ENCODE measurements around the gene NOXA1. TPM values are rescaled to one million over a fixed set of nuclear protein-coding genes. Genes with fewer than 3 reads are reported as not detected.

NOXA1 gene
- total RNA-seq, 1 donor from 2014 or later = 16.3 TPM

GRCh38 chr9:137457406-137458193 lies 34.4 kb downstream of the NOXA1 start:
- H3K4me3 Mint-ChIP-seq (ENCODE audit: low read depth) = no peak overlapping the region
- peaks cover 3% of the 10 kb centered on the region for H3K27me3 Mint-ChIP-seq
- peaks cover 2% of the 10 kb centered on the region for H3K4me1 Mint-ChIP-seq (ENCODE audit: low read depth)
- no peaks in the 10 kb centered on the region for H3K9me3 Mint-ChIP-seq (ENCODE audit: low read depth)
- peaks cover 6% of the 10 kb centered on the region for H3K36me3 Mint-ChIP-seq (ENCODE audit: insufficient read depth)
- no peak for TF ChIP-seq CTCF (IDR thresholded peaks at IDR 0.05; ENCODE audit: unreplicated experiment)
- DNase-seq (ENCODE audit: low spot score, unreplicated experiment) = no peak
- no peak overlapping the region for H3K27ac Mint-ChIP-seq

- H3K27me3 Mint-ChIP-seq = peaks cover 7% of the 10 kb centered on the region
- H3K4me3 Mint-ChIP-seq (ENCODE audit: low read depth) = no peak overlapping the region
- peaks cover 2% of the 10 kb centered on the region for H3K4me1 Mint-ChIP-seq (ENCODE audit: low read depth)
- no peaks in the 10 kb centered on the region for H3K9me3 Mint-ChIP-seq (ENCODE audit: low read depth)
- TF ChIP-seq CTCF (IDR thresholded peaks at IDR 0.05; ENCODE audit: unreplicated experiment) = no peak
- H3K36me3 Mint-ChIP-seq (ENCODE audit: insufficient read depth) = peaks cover 6% of the 10 kb centered on the region
- no peak overlapping the region for H3K27ac Mint-ChIP-seq
- DNase-seq (ENCODE audit: low spot score, unreplicated experiment) = no peak
These were observed 35.3 kb downstream of the NOXA1 start for GRCh38 chr9:137458194-137459151.

GRCh38 chr9:137459152-137459600 lies 36.0 kb downstream of the NOXA1 start, which contains the start of gene NSMF:
Gene NSMF, minus strand, starts transcription at chr9:137459334. Its CDS starts 232 bp downstream, at chr9:137459102.
- peak; percentile 90 for DNase-seq (ENCODE audit: low spot score, unreplicated experiment)
- TF ChIP-seq CTCF (IDR thresholded peaks at IDR 0.05; ENCODE audit: unreplicated experiment) = no peak
- H3K27me3 Mint-ChIP-seq = peaks cover 7% of the 10 kb centered on the region
- peaks cover 2% of the 10 kb centered on the region for H3K4me1 Mint-ChIP-seq (ENCODE audit: low read depth)
- H3K9me3 Mint-ChIP-seq (ENCODE audit: low read depth) = no peaks in the 10 kb centered on the region
- H3K36me3 Mint-ChIP-seq (ENCODE audit: insufficient read depth) = peaks cover 6% of the 10 kb centered on the region
- H3K4me3 Mint-ChIP-seq (ENCODE audit: low read depth) = peak within 1 kb of the TSS; percentile 46
- H3K27ac Mint-ChIP-seq = no peak within 1 kb of the TSS

- Mint-ChIP-seq H3K36me3 (ENCODE audit: insufficient read depth) (peaks cover 6% of the 10 kb centered on the region), H3K4me1 (ENCODE audit: low read depth) (no peaks in the 10 kb centered on the region), H3K27ac (no peak overlapping the region), H3K9me3 (ENCODE audit: low read depth) (no peaks in the 10 kb centered on the region), H3K27me3 (peaks cover 7% of the 10 kb centered on the region), H3K4me3 (ENCODE audit: low read depth) (peak overlapping the region; percentile 46)
- TF ChIP-seq CTCF (IDR thresholded peaks at IDR 0.05; ENCODE audit: unreplicated experiment) = no peak
- DNase-seq (ENCODE audit: low spot score, unreplicated experiment) = no peak
These were observed 36.6 kb downstream of the NOXA1 start for GRCh38 chr9:137459601-137460362.

Data from progenitor cell of endocrine pancreas (in vitro differentiated cells).